GM19455 (cell line): Measurements from ENCODE around the gene SLC25A6.
"Not testable (repeated sequence)": the region's sequence is repeated elsewhere in the genome, so short reads cannot be mapped to it uniquely, and the experiment has no call there.

Experiments
- ATAC-seq: cut with Tn5 transposase; IDR thresholded peaks from one replicate; pipeline ENCODE4 v1.9.1; 2021; ENCODE audit not compliant: unreplicated experiment

SLC25A6 gene

DNA sequence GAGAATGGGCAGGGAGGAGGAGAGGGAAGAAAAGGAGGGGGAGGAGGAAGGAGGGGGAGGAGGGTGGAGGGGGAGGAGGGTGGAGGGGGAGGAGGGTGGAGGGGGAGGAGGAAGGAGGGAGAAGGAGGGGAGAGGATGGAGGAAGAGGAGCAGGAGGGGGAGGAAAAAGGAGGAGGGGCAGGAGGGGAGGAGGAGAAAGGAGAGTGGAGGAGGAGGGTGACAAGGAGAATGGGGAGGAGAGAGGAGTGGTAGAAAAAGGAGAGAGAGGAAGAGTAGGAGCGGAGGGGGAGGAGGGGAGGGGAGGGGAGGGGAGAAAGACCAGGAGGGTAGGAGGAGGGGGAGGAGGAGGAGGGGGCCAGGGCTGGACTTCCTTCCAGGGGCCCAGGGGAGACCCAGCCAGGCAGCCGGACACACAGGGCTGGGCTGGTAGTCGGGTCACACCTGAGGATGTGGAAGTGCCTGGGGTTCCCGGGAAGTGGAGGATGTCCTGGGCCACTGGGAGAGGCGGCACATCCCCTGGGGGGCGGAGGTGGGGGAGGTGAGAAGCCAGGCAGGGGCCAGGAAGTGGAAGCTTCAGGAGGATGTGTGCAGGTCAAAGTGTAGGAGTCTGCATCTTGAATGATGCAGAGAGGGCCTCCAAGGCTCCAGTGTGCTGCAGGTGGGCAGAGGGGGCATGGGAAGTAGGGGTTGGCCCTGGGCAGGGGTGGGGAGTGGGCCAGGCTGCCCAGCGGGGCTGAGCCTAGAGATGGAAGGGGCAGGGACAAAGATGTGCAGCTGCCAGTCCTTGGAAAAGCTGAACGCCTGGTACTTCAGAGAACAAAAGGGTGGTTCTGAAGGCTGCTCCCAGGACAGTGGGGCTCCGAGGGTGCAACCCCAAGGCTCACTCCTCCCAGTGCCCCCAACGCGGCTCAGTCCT is 36.5 kb downstream of the SLC25A6 start:
- no peak for ATAC-seq

DNA sequence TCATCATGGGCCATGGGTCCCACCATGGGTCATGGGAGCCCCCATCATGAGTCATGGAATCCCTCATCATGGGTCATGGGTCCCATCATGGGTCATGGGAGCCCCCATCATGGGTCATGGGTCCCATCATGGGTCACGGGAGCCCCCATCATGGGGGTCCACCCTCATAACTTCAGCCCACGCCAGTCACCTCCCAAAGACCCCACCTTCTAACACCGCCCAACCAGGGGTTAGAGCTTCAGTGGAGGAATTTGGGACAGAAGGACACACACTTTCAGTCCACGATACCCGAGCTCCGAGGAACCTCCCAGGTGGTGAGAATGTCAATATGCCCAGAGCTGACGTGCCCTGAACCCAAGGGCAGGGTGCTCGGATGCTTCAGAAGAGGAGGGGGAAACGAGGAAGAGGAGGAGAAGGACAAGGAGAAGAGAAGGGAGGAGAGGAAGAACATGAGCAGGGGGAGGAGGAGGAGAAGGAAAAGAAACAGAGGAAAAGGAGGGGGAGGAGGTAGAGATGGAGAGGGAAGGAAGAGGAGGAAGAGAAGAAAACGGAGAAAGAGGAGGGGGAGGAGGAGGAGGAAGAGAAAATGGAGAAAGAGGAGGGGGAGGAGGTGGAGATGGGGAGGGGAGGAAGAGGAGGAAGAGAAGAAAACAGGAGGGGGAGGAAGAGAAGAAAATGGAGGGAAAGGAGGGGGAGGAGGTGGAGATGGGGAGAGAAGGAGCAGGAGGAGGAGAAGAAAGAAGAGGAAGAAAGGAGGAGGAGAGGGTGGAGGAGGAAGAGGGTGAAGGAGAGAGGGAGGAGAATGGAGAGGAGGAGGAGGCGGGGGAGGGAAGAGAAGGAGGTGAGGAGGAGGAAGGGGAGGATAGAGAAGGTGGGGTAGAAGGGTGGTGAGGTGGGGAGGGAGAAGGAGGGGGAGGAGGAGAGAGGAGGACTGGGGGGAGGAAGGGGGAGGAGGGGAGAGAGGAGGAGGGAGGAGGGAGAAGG is 37.6 kb downstream of the SLC25A6 start:
- ATAC-seq, result no peak

DNA sequence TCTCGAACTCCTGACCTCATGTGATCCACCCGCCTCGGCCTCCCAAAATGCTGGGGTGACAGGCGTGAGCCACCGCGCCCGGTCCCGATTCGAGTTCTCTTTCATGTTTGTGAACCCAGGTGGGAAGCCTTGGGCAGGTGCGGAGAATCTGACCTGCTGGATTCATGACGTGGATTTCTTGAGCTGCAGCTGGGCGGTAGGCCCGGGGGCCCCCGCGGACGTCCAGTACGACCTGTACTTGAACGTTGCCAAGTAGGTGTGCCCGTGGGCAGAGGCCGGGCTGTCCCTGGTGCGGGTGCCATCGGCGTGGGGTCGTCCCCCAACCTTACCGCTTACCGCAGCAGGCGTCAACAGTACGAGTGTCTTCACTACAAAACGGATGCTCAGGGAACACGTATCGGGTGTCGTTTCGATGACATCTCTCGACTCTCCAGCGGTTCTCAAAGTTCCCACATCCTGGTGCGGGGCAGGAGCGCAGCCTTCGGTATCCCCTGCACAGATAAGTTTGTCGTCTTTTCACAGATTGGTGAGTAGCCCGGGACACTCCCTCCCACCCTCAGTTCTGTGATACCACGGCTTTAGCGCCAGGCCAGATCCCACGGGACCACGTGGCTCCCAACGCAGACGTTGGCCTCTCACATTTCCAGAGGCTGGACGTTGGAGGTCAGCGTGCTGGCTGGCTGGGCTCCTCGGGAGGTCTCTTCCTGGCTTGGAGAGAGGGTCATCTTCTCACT is 39.8 kb downstream of the SLC25A6 start:
- ATAC-seq, result no peak

DNA sequence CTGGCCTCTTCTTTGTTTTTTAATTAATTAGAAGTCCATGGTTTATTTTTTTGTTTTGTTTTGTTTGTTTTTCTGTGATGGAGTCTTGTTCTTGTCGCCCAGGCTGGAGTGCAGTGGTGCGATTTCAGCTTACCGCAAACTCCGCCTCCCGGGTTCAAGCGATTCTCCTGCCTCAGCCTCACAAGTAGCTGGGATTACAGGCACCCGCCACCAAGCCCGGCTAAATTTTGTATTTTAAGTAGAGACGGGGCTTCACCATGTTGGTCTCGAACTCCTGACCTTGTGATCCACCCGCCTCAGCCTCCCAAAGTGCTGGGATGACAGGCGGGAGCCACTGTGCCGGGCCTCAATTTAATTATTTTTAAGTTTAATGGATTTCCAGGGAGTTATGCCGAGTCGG is 42.3 kb downstream of the SLC25A6 start:
- not testable (repeated sequence) for ATAC-seq

DNA sequence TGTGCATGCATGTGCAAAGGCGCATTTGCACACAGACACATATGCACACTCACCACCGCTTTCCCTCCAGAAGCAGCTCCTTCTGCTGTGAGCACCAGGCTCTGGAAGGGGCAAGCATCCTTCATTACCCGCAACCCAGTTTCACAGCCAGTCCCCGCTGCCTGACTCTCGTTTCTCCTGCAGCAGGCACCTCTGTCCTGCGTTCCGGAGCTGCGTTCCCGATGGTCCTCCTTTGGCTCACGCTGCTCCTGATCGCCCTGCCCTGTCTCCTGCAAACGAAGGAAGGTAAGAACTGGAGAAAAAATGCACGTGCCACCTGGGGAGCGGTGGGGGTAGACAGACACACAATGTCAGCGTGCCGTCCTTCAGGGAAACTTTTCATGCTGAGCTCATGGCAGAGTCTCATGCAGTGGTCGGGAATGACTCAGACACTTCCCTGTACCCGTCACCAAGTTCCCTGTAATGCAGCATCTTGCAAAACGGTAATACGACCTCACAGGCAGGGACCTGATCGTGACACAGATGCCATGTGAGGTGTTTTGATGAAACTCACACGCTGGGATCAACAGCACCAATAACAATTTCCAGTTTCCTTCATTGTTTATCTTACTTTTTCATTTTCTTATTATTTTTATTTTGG is 50.2 kb downstream of the SLC25A6 start:
- no peak for ATAC-seq

DNA sequence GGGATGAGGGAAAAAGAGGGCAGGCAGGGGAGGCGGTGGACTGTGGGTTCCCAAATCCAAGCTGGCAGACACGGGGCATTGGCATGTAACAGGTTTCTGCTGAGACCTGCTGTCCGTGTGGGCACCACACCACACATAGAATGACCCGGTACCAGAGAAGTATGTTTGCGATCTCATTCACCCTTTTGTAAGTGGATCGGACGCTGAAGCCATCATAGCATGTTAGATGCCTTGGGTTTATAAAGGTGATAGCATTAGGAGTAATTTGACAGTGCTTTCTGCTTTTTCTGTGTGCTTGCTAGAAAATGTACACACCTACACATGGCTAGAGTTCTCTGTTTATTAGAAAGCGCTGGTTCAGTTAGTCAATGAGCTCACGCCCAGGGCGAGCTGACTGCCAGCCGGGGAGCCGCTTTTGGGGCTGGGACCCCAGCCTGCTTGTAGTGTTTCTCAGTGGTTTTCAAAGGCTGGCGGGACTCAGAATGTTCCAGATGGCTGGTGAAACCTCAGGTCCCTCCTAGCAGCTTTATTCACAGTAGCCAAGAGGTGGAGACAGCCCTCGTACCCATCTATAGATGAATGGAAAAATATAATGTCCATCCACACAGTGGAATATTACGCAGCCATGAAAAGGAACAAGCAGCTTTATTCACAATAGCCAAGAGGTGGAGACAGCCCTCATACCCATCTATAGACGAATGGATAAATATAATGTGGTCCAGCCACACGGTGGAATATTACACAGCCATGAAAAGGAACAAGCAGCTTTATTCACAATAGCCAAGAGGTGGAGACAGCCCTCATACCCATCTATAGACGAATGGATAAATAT is 54.7 kb downstream of the SLC25A6 start:
- no peak for ATAC-seq

DNA sequence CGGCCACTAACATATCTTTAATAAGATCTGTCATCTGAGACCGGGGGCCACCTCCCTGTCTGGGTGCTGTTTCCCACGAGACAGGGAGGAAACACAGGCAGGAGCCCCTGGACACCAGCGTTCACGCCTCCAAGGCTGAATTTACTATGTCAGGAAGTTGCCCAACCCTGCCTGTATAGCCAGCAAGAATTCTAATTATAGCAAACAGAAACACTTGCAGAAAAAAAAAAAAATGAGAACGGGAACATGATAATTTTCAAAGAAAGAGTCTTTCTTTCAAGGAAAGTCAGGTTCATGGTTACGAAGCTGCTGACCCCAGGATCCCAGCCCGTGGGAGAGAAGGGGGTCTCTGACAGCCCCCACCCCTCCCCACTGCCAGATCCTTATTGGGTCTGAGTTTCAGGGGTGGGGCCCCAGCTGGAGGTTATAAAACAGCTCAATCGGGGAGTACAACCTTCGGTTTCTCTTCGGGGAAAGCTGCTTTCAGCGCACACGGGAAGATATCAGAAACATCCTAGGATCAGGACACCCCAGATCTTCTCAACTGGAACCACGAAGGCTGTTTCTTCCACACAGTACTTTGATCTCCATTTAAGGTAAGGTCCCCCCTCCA is 55.5 kb downstream of the SLC25A6 start, which contains the start of gene IL3RA:
Gene IL3RA (plus strand): TSS at position 455 of the 613 bp plus-strand sequence. CDS start 4,981 bp downstream, outside the sequence.
- no peak for ATAC-seq
